22Rv1 (cell line): ENCODE results near the gene MAGI2.

Experiments
- CTCF ChIP-seq: fragments of 450-650 bp; IDR thresholded peaks from 2 replicates; pipeline ENCODE4 v1.5.1; 2017; ENCODE audit warnings: mild to moderate bottlenecking
- ZFX ChIP-seq: fragments of 450-650 bp; IDR thresholded peaks from 2 replicates; pipeline ENCODE4 v1.6.1; 2017; ENCODE audit warnings: antibody characterized with exemption, borderline replicate concordance

- TF ChIP-seq CTCF = no peak
- TF ChIP-seq ZFX = no peak
These were observed 962.9 kb downstream of the MAGI2 start for GRCh38 chr7:78490524-78490923.
